ENCODE results near the gene RTKN2.

Gene RTKN2

DNA sequence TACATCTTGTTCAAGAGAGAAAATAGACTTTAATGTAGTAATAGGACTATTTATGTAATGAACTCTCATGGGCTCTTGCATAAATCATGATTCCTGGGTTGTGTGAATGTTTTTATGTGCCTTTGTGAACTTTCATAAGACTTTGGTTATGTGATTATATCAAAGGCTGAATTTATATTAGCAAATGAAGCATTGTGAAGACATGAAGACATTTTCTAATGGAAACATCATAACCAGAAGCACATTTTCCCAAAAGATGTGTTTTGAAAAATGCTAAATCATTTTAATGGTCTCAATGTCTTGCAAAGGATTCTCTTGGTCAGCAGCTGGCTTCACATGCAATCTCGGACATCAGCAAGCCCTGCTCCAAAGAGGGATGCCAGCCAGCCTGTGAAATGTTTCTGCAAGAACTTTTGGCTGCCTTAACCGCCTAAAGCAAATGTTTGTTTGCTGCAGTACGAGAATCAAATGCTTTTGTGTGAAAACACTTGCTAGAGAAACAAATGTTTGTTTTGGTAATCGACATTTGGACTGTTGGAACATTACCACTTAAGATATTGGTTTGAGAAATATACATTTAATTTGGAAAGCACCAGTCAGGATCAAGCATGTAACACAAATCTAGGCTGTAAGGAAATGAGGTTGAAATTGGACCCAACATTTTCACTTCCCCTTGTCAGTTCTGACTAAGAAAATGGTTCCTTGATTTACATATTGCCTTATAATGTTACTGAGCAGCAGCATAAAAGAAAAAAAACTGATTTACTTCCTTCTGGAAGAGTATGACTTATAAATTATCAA is 102.1 kb downstream of the RTKN2 start:
- no peak for DNase-seq

DNA sequence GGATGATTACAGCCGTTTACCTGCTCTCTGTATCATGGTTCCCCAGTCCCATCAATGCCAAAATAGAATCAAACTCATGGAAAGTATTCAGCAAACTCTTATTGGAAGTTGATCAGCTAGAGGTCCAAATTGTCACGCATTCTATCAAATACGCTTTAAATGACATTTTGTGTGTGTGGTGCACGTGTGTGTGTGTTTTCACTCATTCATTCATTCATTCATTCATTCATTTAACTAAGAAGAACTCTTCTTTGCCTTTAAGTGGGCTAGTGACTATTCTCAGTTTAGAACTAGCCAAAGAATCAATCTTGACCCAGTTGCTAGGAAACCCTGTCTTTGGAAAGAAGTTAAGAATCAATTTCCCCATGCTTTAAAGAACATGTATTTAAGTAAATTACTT is 102.8 kb downstream of the RTKN2 start:
- DNase-seq, result no peak

- DNase-seq, result no peak
These were observed 105.6 kb downstream of the RTKN2 start for GRCh38 chr10:62163024-62163423.

DNA sequence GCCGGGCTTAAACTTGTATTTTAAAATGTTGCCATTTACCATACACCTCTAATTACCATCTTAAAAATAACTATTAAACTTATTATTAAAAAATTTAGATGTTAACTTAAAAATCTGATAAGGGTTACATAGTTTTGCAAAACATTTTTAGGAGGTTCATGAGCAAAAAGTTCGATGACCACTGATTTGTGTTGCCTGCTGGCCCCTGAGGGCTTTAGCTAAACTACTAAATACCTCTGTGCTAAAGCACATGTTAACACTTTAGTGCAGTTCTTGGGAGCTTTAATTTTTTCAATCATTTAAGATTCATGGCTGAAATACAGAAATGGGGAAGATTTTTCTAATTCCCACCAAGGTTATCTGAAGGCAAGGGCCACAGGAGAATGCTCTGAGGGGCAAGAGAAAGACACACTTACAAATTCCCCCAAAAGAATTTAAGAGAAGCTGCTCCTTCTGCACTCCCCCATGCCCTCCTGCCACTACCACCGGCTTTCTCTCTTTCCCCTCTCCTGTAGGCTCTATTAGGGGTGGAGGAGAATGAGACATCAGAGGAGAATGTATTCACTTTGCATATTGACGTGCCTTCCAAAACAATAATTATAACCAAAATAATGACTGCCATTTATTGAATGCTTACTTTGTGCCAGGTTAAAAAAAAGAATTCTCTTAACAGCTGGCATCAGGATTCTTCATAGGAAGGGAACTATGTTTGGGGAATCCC is 106.2 kb downstream of the RTKN2 start:
- DNase-seq, result no peak

GRCh38 chr10:62159351-62159750 is 109.3 kb downstream of the RTKN2 start:
- DNase-seq, result no peak

DNA sequence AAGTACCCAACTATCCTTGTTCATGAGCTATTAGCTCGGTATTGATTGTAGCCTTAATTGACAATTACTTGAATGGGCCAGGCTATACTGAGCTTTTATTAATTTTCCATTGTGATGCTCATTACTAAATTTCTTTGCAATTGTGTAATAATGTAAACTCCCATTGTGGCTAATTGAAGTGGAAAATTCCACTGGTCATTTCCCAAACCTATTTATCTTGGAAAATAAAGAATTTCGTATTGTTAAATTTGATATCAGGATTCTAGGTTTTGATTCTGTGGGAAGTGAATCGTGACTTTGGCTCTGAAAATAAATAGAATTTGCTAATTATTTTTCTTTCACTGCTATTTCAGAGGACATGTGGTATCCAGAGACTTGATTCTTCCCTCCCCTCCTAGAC is 111.0 kb downstream of the RTKN2 start:
- DNase-seq, result no peak

- DNase-seq, result no peak
These were observed 113.5 kb downstream of the RTKN2 start for GRCh38 chr10:62155054-62155680.

GRCh38 chr10:62154231-62154630 is 114.4 kb downstream of the RTKN2 start:
- DNase-seq, result no peak

GRCh38 chr10:62153191-62153590 is 115.5 kb downstream of the RTKN2 start:
- DNase-seq, result no peak

GRCh38 chr10:62149621-62150020 is 119.0 kb downstream of the RTKN2 start:
- no peak for DNase-seq

GRCh38 chr10:62148155-62148554 is 120.5 kb downstream of the RTKN2 start:
- no peak for DNase-seq

- no peak for DNase-seq
These were observed 121.2 kb downstream of the RTKN2 start for GRCh38 chr10:62147425-62147824.

DNA sequence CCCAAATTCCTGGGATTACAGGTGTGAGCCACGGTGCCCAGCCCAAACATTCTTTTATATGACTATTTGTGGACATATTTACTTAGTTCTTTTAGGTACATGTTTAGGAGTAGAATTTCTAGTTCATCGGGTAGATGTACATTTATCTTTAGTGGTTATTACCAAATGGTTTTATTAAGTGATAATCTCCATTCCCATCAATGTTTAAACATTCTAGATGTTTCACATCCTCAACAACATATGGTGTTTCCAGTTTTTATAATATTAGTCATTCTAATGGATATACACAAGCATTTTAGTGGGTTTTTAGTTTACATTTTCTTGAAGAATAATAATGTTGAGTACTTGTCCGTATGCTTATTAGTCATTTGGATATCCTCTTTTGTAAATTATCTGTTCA is 131.7 kb downstream of the RTKN2 start:
- no peak for DNase-seq

DNA sequence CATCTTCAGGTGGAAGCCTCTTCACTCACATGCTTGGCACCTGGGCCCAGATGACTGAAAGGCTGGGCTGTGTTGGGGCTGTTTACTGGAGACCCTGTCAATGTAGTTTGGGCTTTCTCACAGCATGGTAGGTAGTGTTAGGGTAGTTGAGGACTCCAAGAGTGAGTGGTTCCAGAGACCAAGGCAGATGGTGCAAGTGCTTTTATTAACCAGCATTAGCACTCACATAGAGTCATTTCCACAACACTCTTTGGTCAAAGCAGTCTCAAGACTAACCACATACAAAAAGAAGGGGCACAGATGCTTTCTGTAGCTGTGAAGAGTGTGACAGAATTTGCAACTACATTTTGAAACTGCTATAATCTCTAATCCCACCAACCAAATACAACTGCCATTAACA is 135.0 kb downstream of the RTKN2 start:
- no peak for DNase-seq

Measured in activated CD4-positive, alpha-beta T cell treated with anti-CD3 and anti-CD28 coated beads, Interleukin-2, amount 50 U/mL, for 1 hour (primary cell).